ENCODE data around the gene HNF4A.

HNF4A gene

GRCh38 chr20:44407402-44408184 is 52.1 kb downstream of the HNF4A start:
- no peak for DNase-seq

GRCh38 chr20:44409132-44409600 is 53.7 kb downstream of the HNF4A start:
- DNase-seq = no peak

- DNase-seq = no peak
These were observed 55.1 kb downstream of the HNF4A start for GRCh38 chr20:44410583-44411019.

DNA sequence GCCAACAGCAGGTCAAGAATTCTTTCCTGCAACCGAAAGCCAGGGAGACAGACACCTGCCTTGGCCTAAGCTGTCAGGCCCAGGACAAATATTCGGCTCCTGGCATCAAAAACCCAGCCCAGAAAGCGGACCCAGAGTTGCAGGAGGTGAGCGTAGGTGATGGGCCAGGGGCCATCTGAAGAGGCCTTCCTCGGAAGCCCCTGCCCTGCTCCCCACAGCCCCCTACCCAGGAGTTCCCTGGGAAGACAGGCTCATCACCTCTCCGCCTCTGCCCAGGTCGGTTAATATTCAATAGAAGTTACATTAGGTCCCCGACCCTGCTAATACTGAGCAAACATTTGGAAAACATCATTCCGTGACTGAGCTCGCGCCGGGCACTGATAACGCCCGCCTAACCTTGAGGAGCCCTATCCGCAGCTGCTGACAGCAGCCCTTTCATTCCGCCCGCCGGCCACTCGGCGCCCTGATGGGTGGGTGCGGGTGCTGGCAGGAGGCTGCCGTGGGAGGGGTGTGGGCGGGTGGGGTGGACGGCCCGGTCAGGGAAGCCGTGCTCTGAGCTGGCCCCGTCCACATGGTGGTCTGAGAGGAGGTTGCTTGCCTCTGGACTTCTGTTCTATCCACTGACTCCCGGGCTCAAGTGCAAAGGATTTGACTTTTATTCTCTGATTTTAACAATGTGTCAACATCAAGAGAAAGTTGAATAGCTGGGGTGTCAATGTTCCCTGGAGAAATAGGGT is 55.7 kb downstream of the HNF4A start:
- DNase-seq = no peak

GRCh38 chr20:44411757-44412401 is 56.4 kb downstream of the HNF4A start:
- DNase-seq = no peak

DNA sequence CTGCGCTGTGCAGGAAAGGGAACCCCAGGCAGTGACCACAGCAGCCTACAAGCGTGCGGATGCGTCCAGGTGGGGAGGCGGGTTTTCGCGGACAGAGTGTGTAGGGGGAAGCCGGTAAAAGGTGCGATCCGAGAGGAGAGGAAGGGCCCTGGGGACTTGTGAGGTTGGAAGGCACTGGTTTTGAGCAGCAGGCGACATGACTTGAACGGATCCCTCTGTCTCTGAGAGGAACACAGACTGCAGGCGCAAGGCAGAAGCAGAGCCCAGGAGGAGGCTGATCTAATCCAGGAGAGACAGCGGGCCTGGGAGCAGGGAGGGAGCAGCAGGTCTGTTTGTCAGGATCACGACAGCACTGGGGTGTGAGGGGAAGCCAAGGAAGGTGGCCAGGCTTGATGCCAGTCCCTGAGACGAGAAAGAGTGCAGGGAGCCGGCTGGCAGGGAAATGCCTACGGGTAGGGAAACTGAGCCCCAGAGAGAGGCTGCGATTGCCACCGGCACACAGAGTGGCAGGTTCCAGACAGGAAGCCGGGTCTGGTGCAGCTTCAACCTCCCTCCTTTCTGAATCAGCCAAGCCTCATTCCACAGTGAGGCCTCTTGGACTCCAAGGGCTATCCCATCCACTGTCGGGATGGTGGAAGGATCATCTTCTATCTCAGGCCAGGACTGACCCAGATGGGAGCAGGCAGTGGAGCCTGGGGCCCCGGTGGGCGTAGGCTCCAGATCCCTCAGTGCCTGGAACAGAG is 57.1 kb downstream of the HNF4A start:
- DNase-seq = no peak

DNA sequence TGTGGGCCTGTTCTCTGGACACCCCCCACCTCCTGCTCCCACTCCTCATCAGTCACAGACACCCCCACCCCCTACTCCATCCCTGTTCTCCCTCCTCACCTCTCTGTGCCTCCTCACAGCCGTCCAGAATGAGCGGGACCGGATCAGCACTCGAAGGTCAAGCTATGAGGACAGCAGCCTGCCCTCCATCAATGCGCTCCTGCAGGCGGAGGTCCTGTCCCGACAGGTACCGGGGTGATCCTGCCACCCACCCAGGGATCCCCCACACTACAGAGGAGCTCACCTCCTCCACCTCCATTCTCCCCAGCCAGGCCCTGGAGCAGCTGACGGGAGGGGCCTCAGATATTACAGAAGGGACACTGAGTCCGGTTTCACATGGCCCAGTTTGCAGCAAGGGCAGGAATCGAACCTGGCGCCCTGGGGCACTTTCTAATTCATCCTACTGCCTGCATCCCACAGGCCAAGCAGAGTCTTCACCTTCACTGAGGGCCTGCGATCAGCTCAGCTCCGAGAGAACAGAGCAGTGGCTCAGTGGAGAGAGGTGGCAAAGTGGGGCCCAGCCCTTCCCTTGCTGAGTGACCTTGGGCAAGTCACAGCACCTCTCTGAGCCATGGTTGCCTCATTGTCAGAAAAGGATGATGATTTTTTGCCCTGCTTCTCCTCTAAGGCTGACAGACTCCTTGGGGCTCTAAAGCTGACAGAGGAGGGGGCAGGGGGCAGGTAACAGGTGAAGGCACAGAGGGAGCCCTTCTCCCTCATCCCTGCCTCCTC is 58.3 kb downstream of the HNF4A start:
- DNase-seq = no peak

DNA sequence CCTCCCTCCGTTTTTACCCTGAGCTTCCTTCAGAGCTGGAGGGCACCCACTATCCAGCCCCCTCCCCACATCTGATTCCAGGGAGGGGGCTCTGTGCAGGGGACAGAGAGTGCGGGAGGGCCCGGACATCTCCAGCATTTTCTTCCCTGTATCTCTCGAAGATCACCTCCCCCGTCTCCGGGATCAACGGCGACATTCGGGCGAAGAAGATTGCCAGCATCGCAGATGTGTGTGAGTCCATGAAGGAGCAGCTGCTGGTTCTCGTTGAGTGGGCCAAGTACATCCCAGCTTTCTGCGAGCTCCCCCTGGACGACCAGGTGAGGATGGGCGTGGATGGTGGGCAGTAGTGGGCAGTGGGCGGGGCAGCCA is 58.8 kb downstream of the HNF4A start:
- DNase-seq = no peak

DNA sequence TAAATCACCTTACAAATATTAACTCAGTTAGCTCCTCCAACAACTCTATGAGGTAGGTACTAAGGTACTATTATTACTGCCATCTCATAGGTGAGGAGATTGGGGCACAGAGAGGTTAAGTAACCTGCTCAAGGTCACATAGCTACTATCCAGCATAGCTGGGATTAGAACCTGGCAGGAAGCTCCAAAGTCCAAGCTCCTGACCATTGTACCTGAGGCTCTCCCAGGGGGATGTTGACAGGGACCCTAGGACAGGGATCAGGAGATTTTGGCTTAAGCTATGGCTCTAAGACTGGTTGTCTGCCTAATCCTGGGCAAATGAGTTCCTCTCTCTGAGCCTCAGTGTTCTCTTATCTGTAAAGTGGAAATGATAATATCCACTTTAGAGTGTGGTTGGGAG is 59.3 kb downstream of the HNF4A start:
- DNase-seq = no peak

DNA sequence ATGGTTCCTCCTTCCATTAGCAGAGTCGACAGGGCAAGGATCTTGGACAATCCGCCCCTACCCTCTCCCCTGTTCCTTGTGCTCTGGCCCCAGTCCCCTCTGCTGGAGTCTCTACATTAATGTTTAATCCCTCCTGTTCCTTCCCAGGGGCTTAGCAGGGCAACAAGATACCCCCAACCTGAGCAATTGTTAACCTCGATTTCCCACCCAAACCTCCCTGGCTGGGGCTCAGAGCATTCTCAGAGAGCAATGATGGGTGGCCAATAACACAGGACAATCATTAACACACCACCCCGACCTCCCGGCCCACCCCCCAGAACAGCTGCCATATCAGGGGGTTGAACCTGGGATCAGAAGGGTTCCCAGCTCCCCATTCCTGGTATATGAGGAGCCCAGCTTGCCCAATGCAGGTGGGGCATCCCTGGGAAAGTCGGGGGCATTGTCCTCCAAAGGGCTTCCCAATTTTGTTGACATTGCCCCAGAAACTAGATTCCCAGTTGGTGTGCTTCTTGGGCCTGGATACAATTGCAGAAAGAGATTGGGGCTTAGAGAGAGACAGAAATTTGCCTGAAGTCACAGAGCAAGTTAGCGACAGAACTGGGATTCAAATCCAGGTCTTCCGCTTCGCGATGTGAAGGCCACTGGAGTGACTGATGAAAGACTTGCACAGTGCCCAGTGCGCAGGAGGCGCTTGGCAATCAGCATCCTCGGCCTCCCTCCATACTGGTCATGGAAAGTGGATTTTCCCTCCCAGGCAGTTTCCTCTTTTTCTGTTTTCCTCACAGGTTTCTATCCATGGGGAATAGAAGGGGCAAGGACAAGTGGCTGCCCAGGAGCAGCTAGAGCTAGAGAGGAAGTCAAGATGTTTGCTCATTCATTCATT is 60.6 kb downstream of the HNF4A start:
- no peak for DNase-seq

GRCh38 chr20:44418069-44418905 is 62.8 kb downstream of the HNF4A start:
- DNase-seq = no peak

DNA sequence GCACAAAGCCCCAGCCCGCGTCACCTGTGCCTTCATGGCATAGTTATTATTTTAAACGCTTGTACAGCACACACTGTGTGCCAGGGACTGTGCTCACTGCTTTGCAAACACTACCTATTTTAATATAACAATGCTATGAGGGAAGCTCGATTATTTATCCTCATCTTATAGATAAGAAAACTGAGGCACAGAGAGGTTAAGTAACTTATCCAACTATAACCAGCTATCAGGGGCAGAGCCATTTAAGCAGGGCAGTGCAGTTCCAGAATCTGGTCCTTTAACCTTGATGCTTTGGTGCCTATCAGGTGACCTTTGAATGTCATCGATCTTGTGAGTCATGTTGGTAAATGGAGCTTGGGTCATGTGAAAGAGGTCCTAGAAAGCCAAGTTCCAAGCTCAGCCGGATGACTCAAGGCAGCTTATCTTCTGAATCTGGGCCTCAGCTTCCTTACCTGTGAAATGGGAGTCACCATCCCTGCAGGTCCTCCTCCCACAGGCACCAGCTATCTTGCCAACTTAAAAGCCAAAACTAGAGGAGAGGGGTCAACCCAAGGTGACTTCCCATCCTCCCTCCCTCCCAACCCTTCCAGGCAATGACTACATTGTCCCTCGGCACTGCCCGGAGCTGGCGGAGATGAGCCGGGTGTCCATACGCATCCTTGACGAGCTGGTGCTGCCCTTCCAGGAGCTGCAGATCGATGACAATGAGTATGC is 63.8 kb downstream of the HNF4A start:
- DNase-seq = no peak

- DNase-seq = no peak
These were observed 65.0 kb downstream of the HNF4A start for GRCh38 chr20:44420497-44420896.

- no peak for DNase-seq
These were observed 66.6 kb downstream of the HNF4A start for GRCh38 chr20:44422083-44422482.

- DNase-seq = no peak
These were observed 68.0 kb downstream of the HNF4A start for GRCh38 chr20:44423480-44423879.

DNA sequence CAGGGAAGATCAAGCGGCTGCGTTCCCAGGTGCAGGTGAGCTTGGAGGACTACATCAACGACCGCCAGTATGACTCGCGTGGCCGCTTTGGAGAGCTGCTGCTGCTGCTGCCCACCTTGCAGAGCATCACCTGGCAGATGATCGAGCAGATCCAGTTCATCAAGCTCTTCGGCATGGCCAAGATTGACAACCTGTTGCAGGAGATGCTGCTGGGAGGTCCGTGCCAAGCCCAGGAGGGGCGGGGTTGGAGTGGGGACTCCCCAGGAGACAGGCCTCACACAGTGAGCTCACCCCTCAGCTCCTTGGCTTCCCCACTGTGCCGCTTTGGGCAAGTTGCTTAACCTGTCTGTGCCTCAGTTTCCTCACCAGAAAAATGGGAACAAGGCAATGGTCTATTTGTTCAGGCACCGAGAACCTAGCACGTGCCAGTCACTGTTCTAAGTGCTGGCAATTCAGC is 68.6 kb downstream of the HNF4A start:
- DNase-seq = no peak

DNA sequence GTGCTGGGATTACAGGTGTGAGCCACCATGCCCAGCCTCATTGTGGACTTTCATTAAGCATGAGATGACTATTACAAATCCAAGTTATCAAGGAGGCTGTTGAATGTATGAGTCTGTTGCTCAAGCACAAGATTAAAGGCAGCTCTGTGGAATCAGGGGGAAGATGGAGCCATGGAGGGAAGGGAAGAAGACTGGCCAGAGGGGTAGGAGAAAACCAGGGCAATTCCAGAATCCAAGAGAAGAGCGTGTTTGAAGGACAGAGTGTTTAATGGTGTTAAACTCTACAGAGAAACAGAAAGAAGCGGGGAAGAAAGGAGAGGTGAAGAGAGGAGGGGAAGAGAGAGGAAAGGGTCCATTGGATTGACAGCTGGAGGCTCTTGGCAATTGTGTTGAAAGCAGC is 70.4 kb downstream of the HNF4A start:
- no peak for DNase-seq

GRCh38 chr20:44426879-44427790 is 71.6 kb downstream of the HNF4A start:
- DNase-seq = no peak

Data from NCI-H1105 (cell line).